Endometrial microvascular endothelial cells (primary cell): Measurements from ENCODE around the gene PAQR3. TPM values are rescaled to one million over a fixed set of nuclear protein-coding genes. Genes with fewer than 3 reads are reported as not detected.
"Not testable (repeated sequence)": the region's sequence is repeated elsewhere in the genome, so short reads cannot be mapped to it uniquely, and the experiment has no call there.

Experiments
- in situ Hi-C: cut with HindIII; loops from 2 replicates; pipeline ENCODE4 v1.10.0; 2017; ENCODE audit warnings: low sequenced_read_pairs, low pct_unique_long_range_greater_than_20kb; ENCODE audit errors: inconsistent ontology term
- total RNA-seq: library from RNA; depleted of rRNA; stranded (reverse); fragments of >200 nt; gene quantifications from one replicate; pipeline ENCODE4 v1.2.3, GENCODE V29; 2015; ENCODE audit errors: inconsistent ontology term

Gene PAQR3
- total RNA-seq, 1 donor from 2014 or later = 14.8 TPM

DNA sequence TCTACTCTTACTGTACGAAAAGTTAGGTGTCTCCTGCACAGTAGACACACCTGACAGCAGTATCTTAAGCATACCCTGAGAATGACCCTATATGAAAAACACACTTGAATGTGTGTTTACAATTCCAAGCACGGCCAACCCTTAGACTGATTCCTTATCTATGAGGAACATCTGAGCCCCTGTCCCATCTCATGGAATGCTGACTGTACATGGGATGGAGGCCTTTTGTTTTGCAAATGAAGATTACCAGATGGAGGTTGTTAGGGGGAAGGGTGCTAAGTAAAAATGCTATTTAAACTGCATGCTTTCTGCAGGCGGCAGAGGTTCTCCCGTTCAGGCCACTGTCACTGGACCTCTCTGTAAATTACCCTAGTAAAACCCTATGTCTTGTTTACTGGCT is 2.2 kb downstream of the PAQR3 start:
- in situ Hi-C loops = no loop called here

DNA sequence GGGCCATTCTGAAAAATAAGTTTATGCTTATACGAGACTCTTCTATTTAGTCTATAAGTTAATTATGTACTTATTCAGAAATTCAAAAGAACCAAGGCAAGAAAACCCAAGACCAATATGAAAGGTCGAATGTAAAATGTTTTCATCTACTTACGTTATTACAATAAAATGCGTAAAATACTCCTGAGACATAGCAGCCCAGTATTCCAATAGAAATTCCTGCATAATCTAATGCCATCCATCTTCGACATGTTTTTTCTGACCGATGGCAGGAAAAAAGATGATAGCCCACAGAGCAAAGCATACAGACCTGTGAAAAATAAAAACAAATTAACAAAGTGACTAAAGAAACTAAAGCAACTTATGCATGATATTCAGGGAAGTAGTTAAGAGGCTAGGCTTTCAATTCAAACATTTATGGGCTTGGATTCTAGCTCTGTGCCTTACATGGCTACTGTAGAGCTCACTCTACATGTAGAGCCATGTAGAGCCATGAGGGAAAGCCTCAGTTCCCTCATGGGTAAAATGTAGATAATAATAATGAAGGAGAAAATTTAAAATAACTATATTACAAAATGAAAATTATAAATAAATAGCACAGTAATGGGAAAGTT is 9.1 kb downstream of the PAQR3 start:
- in situ Hi-C loops = no loop called here

DNA sequence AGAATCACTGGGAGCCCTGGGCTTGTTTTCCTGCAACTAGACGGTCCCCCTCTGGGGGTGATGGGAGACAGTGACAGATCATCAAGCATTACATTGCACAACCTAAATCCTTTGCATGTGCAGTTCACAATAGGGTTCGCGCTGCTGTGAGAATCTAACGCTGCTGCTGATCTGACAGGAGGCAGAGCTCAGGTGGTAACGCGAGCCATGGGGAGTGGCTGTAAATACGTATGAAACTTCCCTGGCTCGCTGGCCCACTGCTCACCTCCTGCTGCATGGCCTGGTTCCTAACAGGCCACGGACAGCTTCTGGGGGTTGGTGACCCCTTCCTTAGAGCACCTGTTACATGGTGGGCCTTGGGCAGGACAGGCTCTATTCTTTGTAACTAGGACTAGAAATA is 10.4 kb downstream of the PAQR3 start:
- in situ Hi-C loops = no loop called here

DNA sequence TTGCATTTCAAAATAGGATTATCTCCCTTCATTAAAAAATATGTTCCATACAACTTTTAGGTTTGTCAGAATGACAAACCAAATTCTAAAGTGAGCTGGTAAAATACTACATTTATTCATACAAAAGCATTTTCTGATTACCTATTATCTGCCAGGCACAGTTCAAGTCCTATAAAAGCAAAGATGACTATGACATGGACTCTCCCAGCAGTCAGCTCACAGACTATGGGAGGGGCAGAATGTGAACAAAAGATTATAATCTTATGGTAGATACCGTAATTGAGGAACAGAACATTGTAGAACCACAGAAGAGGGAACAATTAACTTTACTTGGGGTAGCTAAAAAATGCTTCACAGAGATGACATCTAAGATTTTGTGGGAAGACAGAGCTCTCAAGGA is 12.4 kb downstream of the PAQR3 start:
- in situ Hi-C loops = no loop called here

DNA sequence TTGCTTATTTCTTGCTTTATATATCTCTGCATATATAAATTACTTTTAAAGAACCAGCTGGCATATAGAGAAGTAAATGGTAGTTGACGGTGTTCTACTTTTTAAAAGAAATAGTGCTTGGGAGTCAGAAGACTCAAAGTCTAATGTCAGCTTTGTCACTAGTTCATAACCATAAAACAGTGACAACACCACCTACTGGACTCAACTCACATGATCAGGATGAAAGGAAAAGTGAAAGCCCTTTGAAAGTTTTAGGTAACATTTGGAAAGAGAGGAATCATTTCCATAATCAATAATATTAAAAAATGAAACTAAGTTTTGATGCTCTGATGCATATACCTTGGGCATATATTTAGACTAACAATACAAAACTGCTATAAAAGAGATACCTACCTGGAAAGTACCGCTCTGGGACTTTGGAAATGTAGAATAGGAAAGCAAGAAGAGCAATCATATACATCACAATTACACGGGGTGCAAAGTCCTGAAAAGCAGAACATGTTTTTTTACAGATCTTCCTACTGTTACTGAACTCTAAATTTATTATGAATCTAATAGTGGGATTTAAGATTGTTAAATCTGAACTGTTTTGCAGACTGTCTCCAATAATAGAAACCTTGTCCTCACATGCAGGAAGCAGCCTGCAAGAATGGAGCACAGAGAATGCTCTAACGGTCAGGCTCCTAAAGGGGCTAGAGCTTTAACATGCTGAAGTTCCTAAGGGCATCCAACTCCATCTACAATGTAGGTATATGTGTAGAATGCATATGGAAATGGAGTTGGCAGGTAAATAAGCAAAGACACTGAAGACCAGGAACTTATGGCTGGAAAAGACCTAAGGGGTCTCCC is 15.6 kb downstream of the PAQR3 start:
- in situ Hi-C loops = no loop called here

DNA sequence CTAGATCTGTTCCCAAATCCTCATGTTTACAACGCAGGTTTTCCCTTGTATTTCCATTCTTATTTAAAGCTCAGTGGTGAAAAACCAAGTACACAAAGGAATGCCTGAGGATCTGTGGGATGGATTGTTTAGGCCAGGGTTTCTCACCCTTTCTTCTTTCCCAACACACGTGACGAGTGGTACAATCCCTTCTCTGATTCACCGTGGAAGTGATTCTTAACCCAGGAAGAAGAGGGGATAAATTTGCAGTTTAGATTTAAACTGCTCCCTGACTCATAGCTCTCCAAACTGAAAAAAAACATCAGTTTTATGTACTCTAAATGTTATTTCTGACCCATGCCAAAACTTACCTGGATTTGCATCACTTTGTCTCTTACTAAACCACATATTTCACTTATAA is 17.0 kb downstream of the PAQR3 start:
- in situ Hi-C loops = no loop called here

DNA sequence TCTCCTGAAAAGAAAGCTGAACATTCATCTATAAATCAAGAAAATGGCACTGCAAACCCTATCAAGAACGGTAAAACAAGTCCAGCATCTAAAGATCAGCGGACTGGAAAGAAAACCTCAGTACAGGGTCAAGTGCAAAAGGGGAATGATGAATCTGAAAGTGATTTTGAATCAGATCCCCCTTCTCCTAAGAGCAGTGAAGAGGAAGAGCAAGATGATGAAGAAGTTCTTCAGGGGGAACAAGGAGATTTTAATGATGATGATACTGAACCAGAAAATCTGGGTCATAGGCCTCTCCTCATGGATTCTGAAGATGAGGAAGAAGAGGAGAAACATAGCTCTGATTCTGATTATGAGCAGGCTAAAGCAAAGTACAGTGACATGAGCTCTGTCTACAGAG is 28.6 kb downstream of the PAQR3 start:
- in situ Hi-C loops = no loop called here

DNA sequence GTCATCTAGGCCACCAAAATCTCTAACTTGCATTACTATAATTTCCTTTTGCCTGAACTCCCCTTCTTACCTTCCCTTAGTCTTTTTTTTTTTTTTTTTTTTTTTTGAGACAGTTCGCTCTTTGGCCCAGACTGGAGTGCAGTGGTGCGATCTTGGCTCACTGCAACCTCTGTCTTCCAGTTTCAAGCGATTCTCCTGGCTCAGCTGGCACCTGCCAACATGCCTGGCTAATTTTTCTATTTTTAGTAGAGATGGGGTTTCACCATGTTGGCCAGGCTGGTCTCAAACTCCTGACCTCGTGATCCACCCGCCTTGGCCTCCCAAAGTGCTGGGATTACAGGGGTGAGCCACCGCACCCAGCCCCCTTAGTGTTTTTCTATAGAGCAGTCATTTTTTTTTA is 30.3 kb downstream of the PAQR3 start:
- in situ Hi-C loops = not testable (repeated sequence)

DNA sequence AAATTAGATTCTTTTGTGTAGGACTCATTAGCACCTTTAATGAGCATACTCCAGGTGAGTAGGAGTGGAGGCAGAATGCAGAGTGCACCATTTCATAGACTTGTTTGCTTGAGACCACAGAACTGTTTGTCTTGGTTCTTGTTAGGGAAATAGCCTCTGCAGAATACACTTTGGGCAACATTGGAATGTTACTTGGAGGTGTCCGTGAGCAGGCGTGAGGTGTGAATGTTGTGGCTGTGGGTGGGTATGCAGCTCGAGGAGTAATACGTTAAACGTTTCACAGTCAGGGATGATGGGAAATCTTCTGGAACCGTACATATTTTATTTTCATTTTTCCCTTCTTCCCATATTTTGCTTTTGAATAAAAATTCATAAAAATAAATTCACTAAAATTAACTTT is 31.6 kb downstream of the PAQR3 start:
- in situ Hi-C loops = no loop called here

DNA sequence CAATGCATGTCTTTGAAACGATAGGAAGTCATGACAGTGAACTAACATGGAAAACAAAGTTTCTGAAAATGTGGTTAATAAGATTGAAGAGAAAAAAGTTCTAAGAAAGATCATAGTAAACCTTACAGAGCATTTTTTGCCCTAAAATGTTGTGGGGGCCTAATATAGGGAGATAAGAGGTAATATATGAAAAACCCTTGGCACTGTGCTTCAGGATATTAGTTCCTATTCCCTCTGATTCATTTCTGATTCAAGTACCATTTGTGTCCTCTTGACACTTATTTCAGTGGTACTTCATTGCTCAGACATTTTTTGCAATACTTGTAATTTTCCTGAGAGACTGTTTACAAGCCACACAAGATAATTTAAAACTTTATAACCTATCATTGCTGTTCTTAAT is 35.1 kb downstream of the PAQR3 start:
- in situ Hi-C loops = no loop called here

DNA sequence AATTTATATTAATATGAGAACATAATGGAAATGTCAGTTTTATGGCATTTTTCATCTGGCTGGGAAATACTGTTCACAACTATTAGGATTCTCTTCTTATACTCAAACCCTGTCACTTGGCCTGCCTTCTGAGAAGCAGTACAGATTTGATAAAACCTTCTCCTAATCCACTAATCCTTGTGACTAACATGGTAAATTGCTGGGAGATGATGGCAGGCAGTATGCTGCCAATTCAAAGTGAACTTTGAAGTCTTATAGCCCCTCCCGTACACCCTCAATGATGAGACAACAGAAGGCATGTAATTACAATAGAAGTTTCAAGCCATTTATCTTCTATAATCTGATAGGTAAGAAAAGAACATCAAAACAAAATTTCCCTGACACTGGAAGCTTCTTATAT is 36.9 kb downstream of the PAQR3 start:
- in situ Hi-C loops = no loop called here

DNA sequence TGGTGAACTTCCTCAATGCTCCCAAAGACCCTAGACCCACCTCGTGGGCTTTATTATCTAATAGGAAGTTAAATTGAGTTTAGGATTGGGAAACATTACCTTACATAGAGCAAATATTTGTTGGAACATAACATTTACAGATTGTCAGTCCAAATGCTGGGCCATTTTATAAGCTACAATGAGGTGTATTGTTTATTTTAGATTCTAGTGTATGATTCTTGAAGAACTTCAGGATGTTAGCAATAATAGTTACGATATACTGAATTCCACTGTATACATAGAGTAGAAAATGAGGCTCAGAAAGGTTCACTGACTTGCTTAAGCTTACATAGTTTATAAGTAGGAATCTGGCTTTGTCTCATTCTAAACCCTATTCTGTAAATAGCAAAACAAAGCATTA is 37.4 kb downstream of the PAQR3 start:
- in situ Hi-C loops = no loop called here

DNA sequence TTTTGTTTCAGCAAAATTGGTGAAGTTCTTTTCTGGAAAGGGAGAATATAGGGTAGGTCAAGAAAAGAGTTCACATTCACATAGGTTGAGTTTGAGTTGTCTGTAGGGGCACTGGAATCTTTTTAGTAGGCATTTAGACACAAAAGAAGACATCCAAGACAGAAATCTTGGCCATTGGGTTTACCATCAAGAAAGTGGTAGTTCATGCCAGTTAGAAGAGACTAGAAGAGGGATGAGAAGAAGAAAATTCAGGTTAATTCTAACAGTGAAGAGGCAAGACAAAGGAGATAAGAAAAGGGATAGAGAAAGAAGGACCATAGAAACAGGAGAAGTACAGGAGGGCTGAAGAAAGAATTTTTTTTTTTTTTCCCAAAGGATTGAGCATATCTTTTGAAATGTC is 39.9 kb downstream of the PAQR3 start:
- in situ Hi-C loops = no loop called here

DNA sequence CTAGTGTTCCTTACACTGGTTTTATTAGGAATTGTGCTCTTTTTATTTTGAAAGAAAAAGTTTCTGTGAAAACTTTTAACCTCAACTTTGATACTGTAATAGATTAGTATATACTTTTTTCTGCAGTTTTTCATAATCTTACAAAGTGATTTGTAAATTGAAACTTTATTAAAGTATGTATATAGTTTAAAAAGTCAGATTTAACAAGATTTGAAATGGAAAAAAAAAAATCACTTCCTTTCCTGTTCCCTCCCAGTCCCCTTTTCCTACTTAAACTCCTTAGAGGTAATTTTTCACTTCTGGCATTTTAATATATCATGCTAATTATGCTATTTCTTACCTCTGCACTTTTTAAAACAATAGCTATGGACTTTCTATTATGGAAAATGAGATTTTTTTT is 49.3 kb downstream of the PAQR3 start:
- in situ Hi-C loops = no loop called here

DNA sequence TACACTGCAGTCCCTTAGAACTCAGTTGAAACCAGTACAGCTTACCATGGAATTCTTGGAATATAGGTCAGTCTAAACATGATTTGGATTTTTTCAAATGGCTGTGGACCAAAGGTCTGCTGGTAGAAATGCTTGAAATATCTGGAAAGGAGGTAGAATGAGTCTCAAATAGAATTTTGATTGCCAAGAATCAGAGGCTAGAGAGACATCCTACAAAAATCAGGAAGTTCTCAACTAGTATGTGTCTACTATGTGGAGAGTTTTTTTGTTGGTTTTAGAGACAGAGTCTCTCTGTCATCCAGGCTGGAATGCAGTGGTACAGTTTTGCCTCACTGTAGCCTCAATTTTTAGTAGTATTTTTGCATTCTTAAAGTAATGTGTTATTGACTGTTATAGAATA is 53.6 kb downstream of the PAQR3 start:
- in situ Hi-C loops = no loop called here

DNA sequence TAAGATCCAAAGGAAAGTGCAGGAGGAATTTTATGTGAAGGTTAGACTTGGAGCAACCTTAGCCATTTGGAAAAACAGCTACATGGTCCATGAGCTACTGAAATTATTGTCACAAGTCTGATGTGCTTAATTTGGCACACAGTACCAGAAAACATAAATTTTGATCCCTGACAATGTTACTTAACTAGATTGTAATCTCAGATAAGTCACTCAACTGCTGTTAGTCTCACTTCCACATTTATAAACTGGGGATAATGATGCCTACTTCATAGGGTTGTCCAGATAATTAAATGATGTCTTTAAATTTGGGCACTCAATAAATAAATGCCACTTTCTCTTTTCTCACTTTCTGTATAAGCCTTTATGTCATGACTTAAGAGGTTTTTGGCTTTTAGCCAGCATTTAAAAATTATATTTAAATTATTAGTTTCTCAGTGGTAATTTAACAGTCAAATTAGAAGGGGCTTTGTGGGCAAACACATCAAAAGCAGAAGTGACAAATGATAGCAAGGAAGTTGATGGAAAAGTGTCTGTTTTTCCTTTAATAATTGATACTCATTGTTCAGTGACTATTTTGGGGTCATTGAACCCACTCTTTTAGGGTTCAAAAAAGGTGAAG is 58.3 kb downstream of the PAQR3 start:
- in situ Hi-C loops = no loop called here

DNA sequence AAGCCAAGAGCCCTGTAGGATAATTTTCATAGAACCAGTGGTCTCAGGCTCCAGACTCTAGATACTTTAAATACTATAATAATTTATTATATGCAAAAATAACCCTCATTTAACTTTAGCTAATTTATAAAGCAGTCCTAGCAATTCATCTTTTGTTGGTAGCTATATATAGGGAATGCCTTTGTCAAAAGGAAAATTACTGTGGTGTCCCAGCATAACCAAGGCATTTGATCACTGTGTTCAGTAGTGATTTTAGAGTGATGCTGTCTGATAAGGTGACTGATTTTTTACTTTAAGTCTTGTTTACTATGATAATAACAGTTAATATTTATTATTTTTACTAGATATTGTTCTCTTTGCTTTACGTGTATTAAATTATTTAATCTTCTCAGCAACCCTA is 61.2 kb downstream of the PAQR3 start:
- in situ Hi-C loops = no loop called here

DNA sequence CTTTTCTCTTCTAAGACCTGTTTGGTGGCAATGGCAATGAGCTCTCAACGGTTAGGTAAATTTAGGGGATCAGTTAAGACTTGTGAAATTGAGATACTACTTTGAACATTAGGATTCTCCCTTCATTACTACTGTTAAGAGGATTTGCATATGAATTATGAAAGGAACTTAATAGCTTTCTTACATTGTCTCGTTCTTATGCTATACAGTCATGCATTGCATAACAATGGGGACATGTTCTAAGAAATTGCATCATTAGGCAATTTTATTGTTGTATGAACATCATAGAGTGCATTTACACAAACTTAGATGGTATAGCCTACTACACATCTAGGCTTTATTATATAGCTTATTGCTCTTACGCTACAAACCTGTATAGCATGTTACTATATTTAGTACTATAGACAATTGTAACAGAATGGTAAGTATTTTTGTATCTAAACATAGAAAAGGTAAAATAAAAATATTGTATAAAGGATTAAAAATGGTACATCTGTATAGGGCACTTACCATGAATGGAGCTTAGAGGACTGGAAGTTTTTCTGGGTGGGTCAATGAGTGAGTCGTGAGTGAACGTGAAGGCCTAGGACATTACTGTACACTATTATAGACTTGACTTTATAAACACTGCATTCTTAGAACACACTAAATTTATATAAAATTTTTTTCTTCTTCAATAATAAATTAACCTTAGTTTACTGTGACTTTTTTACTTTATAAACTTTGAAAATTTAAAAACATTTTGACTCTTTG is 62.5 kb downstream of the PAQR3 start:
- in situ Hi-C loops = no loop called here

DNA sequence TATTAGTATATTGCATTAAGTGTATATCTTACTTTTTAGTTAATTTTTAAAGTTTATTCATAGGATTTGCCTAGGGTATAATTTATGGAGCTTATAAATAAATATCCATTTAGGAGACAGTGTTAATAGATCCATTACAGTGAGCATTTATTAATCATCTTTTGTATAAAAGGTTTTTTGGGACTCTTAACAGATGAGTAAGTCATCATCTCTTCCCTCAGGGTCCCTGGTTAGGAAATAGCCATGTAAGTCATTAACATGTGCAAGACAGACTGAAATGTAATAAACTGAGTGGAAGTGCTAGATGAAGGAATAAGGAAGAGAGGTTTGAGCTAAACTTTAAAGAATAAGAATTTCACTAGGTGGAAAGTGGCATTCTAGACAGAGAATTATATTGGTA is 69.2 kb downstream of the PAQR3 start:
- in situ Hi-C loops = loop anchor here (25.0 kb wide), 1 partner anchor 258 kb away; no protein-coding TSS in a partner anchor
